Measurements from ENCODE around the gene ERC1.
A peak's percentile ranks its signal among the peaks of the same experiment; 100 is the strongest.

Gene ERC1

DNA sequence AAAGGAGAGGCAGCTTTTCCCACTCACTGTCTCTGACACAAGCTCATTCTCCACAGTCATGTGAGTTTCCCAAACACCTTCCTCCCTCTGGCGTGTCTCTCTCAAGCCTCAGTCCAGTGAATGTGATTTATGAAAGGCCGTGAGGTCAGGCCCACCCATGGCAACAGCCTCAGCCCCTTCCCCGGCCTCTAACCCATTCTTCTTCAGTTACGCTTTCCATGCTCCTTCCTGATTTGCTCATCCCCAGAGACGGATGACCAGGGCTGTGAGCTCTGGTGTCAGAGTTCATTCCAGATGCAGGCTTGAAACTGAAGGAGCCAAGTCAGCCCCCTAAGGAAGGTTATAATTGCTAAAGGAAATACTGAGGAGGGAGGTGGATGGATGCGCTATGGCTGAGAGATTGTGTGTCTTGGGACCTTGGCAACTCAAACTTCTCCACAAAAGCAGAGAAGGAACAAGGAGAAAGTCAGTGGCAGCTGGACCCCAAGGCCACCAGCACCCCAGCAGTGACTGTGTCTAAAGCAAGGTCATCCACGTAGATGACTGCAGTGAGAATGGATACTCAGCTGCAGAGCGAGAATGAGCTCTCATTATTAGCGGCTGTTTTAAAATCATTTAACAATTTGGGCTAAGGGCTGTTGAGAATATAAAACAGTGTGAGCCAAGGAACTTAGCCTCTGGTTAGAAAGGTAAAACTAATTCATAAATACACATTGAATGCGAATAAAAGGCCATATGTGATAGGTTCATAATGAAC is 519.2 kb downstream of the ERC1 start:
- DNase-seq = no peak
- no peak overlapping the region for H3K27ac Mint-ChIP-seq
- no peak for ATAC-seq
- H3K4me3 Mint-ChIP-seq = no peak overlapping the region
- H3K27me3 Mint-ChIP-seq = peaks cover 30% of the 10 kb centered on the region
- H3K9me3 Mint-ChIP-seq = no peaks in the 10 kb centered on the region
- H3K4me1 Mint-ChIP-seq = peaks cover under 1% of the 10 kb centered on the region

- Mint-ChIP-seq H3K4me1 (peaks cover 13% of the 10 kb centered on the region), H3K27ac (no peak overlapping the region), H3K27me3 (peaks cover 38% of the 10 kb centered on the region), H3K4me3 (no peak overlapping the region), H3K9me3 (no peaks in the 10 kb centered on the region)
- DNase-seq = no peak
- ATAC-seq = no peak
Observed at GRCh38 chr12:1515010-1515409, 524.0 kb downstream of the ERC1 start.

GRCh38 chr12:1515428-1515827 is 524.4 kb downstream of the ERC1 start:
- ATAC-seq (no peak), DNase-seq (no peak)
- no peak overlapping the region for H3K27ac Mint-ChIP-seq
- peaks cover 38% of the 10 kb centered on the region for H3K27me3 Mint-ChIP-seq
- no peaks in the 10 kb centered on the region for H3K9me3 Mint-ChIP-seq
- H3K4me1 Mint-ChIP-seq = peaks cover 13% of the 10 kb centered on the region
- H3K4me3 Mint-ChIP-seq = no peak overlapping the region

DNA sequence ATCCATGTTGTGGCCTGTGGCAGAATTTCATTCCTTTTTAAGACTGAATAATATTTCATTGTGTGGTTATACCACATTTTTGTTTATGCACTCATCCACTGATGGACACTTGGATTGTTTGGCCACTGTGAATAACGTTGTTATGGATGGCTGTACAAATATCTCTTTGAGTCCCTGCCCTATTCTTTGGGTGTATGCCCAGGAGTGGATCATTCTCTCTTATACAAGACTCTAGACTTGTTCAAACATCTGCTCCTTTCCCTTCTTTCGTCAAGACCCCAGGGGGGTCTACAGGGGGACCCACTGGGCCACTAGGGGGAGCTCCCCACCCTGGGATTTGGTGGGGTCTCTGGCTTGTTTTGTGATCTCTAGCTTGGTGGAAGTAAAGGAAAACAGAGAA is 526.0 kb downstream of the ERC1 start:
- H3K27ac Mint-ChIP-seq = no peak overlapping the region
- no peak for ATAC-seq
- H3K4me1 Mint-ChIP-seq = peaks cover 13% of the 10 kb centered on the region
- no peak overlapping the region for H3K4me3 Mint-ChIP-seq
- H3K9me3 Mint-ChIP-seq = no peaks in the 10 kb centered on the region
- no peak for DNase-seq
- H3K27me3 Mint-ChIP-seq = peaks cover 38% of the 10 kb centered on the region

GRCh38 chr12:1517734-1518525 is 526.9 kb downstream of the ERC1 start:
- H3K27ac Mint-ChIP-seq = no peak overlapping the region
- no peak for DNase-seq
- peaks cover 13% of the 10 kb centered on the region for H3K4me1 Mint-ChIP-seq
- peaks cover 38% of the 10 kb centered on the region for H3K27me3 Mint-ChIP-seq
- no peak overlapping the region for H3K4me3 Mint-ChIP-seq
- H3K9me3 Mint-ChIP-seq = no peaks in the 10 kb centered on the region
- no peak for ATAC-seq

- Mint-ChIP-seq H3K27ac (peak overlapping the region in 1 of 2 donors; percentile 94), H3K9me3 (no peaks in the 10 kb centered on the region), H3K27me3 (peaks cover 44% of the 10 kb centered on the region), H3K4me3 (no peak overlapping the region), H3K4me1 (peaks cover 13% of the 10 kb centered on the region)
- ATAC-seq (no peak), DNase-seq (no peak)
Observed at GRCh38 chr12:1518591-1519516, 527.8 kb downstream of the ERC1 start.

DNA sequence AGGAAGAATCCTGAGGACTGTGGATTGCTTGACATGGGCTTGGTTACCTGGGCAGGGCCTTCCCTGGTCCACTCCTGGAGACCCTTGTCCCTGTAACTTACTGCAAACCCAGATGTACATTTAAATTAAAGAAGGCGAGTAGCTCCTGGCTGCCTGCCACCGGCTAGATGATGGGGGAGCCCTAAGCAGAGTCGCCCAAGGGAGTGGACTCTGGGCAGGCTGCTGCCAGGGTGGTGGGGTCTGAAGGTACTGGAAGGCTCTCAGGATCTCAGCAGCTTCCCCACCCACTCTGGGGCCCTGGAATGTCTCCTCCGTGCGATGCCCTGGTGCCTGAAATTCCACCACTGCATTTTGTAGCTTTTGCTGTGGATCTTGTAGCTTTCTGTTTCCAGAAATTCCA is 528.6 kb downstream of the ERC1 start:
- H3K27me3 Mint-ChIP-seq = peaks cover 52% of the 10 kb centered on the region
- ATAC-seq (no peak), DNase-seq (no peak)
- H3K4me1 Mint-ChIP-seq = peaks cover 13% of the 10 kb centered on the region
- no peaks in the 10 kb centered on the region for H3K9me3 Mint-ChIP-seq
- no peak overlapping the region for H3K4me3 Mint-ChIP-seq
- H3K27ac Mint-ChIP-seq = no peak overlapping the region

DNA sequence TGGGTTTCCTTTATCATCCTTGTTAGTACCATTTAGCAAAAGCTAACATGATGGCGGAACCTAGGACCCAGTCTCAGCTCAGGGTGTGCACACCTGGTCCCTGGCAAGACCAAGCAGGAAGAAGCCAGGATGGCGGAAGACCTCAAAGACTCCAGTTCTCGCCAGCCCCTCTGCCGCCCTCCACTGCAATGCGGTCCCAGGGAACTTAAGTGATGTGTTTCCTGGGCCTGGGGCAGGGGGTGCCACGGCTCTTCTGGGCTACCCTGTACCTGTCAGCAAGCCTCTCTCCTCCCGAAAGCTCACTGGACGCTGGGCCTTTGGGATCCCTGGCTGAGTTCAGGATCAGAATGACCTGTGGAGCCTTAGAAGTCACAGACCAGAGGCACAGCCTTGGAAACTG is 532.0 kb downstream of the ERC1 start:
- H3K27ac Mint-ChIP-seq = no peak overlapping the region
- H3K4me3 Mint-ChIP-seq = no peak overlapping the region
- ATAC-seq (no peak), DNase-seq (no peak)
- no peaks in the 10 kb centered on the region for H3K9me3 Mint-ChIP-seq
- H3K4me1 Mint-ChIP-seq = peaks cover 13% of the 10 kb centered on the region
- H3K27me3 Mint-ChIP-seq = peaks cover 78% of the 10 kb centered on the region

GRCh38 chr12:1523558-1524050 is 532.6 kb downstream of the ERC1 start:
- no peak for ATAC-seq
- H3K4me1 Mint-ChIP-seq = peaks cover 8% of the 10 kb centered on the region
- DNase-seq = no peak
- H3K27ac Mint-ChIP-seq = no peak overlapping the region
- no peaks in the 10 kb centered on the region for H3K9me3 Mint-ChIP-seq
- H3K4me3 Mint-ChIP-seq = no peak overlapping the region
- H3K27me3 Mint-ChIP-seq = peaks cover 78% of the 10 kb centered on the region

DNA sequence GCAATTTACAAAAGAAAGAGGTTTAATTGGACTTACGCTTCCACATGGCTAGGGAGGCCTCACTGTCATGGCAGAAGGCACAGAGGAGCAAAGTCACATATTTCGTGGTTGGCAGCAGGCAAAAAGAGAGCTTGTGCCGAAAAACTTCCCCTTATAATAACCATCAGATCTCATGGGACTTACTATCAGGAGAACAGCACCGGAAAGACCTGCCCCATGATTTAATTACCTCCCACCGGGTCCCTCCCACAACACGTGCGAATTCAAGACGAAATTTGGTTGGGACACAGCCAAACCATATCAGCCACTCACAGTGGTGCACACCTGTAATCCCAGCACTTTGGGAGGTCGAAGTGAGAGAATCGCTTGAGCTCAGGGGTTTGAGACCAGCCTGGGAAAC is 534.8 kb downstream of the ERC1 start:
- H3K9me3 Mint-ChIP-seq = no peaks in the 10 kb centered on the region
- H3K4me3 Mint-ChIP-seq = no peak overlapping the region
- no peak overlapping the region for H3K27ac Mint-ChIP-seq
- H3K4me1 Mint-ChIP-seq = peaks cover 6% of the 10 kb centered on the region
- DNase-seq (no peak), ATAC-seq (no peak)
- peaks cover 71% of the 10 kb centered on the region for H3K27me3 Mint-ChIP-seq

- no peak for DNase-seq
- no peak overlapping the region for H3K4me3 Mint-ChIP-seq
- no peaks in the 10 kb centered on the region for H3K9me3 Mint-ChIP-seq
- peaks cover 23% of the 10 kb centered on the region for H3K4me1 Mint-ChIP-seq
- peaks cover 87% of the 10 kb centered on the region for H3K27me3 Mint-ChIP-seq
- no peak overlapping the region for H3K27ac Mint-ChIP-seq
- ATAC-seq = no peak
Observed at GRCh38 chr12:1527789-1528188, 536.8 kb downstream of the ERC1 start.

DNA sequence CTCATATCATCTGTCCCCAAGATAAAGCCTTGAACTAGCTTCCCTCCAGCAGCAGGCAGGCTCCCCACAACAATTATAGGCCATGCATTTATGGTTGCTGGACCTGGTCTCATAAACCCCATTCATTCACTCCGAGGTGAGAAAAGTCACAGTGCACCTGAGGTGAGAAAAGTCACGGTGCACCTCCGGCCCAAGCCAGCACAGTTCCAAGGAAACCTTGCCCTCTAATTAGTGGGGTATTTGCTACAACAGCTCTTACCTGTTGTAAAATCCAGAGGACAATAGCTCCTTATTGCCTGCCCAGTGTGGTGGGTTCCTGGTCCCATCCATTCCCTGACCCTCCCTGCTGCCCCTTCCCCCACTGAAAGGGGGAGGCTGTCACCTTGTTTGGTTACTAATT is 537.8 kb downstream of the ERC1 start:
- ATAC-seq (no peak), DNase-seq (no peak)
- Mint-ChIP-seq H3K9me3 (no peaks in the 10 kb centered on the region), H3K27me3 (peaks cover 91% of the 10 kb centered on the region), H3K27ac (no peak overlapping the region), H3K4me1 (peaks cover 33% of the 10 kb centered on the region), H3K4me3 (no peak overlapping the region)

DNA sequence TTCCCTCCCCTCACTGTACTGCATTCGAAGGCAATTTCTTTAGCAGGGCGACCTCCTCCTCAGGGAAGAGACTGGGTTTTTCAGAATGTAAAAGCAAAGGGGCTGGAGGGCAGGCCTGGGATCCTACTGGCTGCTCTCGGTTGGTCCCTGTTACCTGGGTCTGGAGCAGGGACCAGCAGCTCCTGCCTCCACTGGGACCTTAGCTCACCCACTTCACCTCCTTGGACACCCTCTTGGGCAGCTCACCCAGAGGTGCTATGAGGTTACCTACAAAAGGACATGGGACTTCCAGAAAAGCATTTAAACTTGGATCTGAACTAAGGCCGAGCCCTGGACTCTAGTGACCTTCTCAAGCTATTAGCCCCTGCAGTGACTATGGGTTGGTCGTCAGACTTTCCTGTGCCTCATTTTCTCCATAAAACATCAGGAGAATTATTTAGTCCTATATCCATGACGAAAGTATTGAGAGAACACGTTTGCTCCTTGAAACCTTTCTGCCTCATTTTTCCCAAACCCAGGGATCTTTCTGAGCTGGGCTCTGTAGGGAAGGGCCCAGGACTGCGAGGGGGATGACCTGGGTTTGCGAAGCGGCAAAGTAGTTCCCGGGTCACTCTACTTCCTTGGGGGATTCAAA is 538.3 kb downstream of the ERC1 start:
- Mint-ChIP-seq H3K4me1 (peaks cover 39% of the 10 kb centered on the region), H3K27ac (no peak overlapping the region), H3K27me3 (peaks cover 90% of the 10 kb centered on the region), H3K9me3 (no peaks in the 10 kb centered on the region), H3K4me3 (peak overlapping the region; percentile 82 to 89)
- ATAC-seq (no peak), DNase-seq (no peak)

DNA sequence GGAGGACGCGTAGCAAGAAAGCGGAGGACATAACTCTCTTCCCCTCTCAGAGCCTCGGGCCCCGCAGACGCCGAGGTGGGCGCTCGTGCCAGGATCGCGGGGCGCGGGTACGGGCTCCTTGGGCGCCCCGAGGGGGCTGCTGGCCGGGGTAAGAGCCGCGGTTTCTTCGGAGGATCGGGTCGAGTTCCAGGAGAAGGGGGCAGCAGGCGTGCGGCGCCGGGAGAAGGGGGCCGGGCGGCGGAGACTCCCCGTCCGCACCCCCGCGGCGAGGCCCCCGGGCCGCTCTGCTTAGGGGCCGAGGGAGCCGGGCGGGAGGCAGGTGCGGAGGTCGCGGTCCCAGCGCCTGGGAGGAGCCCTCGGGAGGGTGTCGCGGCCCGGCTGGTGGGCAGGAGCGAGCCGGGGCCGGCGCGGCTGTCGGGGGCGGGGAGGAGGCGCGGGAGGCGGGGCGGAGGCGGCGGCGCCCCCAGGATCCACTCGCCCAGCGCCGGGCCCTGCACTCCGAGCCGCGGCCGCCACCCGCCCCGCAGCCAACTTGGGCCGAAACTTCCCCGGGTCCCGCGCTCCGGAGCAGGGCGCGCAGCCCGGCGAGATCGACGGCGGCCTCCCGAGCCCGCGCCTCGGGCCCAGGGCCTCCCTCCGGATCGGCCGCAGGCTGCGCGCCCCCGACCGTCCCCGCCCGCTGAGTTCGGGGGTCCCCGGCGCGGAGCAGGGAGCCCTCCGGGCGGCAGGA is 539.0 kb downstream of the ERC1 start:
- ATAC-seq (no peak), DNase-seq (peak in 1 of 2 donors; percentile 15)
- H3K9me3 Mint-ChIP-seq = no peaks in the 10 kb centered on the region
- H3K27me3 Mint-ChIP-seq = peaks cover 88% of the 10 kb centered on the region
- peak overlapping the region; percentile 82 to 89 for H3K4me3 Mint-ChIP-seq
- no peak overlapping the region for H3K27ac Mint-ChIP-seq
- H3K4me1 Mint-ChIP-seq = peaks cover 45% of the 10 kb centered on the region

Data from stimulated activated naive CD8-positive, alpha-beta T cell treated with anti-CD3 and anti-CD28 coated beads, Interleukin-15, amount 100 ng/mL, for 72 hours (primary cell).